ENCODE results near the gene UNC5A. TPM values are rescaled to one million over a fixed set of nuclear protein-coding genes. Genes with fewer than 3 reads are reported as not detected.

UNC5A gene
- total and polyA plus RNA-seq, 9 of the 15 experiments (the other 6 are each of a cell fraction or from before 2014, with no cell fraction given) = not detected

DNA sequence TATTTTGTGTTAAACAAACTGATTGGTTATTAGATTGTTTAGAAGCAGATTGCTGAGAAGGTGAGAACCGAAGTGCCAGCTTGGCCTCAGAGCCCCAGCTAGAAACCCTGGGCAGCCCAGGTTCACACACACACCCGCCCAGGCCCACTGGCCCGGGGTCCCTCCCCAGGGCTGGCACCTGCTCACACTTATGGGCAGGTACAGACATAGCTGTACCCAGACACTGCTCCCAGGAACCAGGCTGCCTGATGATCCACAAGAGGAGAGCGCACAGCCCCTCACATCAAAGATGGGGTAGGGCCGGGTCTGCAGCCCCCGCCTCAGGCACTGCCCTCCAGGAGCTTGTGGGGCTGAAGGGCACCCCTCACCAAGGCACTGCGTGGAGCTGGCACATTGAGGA, 55.6 kb downstream of the UNC5A start:
- Histone ChIP-seq H3K36me3 (ENCODE audit: control insufficient read depth, insufficient read depth, low read length) (no peaks in the 10 kb centered on the region), H3K4me1 (replicated peaks in 1 of 2; ENCODE audit: control insufficient read depth in 2 of 2, insufficient read depth in 2 of 2, low read length in 2 of 2) (peaks cover 5 to 59% of the 10 kb centered on the region in 2 experiments; a peak in 4 of 5 replicates), H3K9ac (ENCODE audit: insufficient read depth in 1 of 2, low read depth in 2 of 2, low read length in 2 of 2) (no peak overlapping the region), H3K27me3 (ENCODE audit: control insufficient read depth in 2 of 2, insufficient read depth in 2 of 2, low read length in 2 of 2) (peaks cover 33 to 85% of the 10 kb centered on the region in 2 experiments), H3K9me1 (ENCODE audit: control insufficient read depth, insufficient read depth, low read length) (no peaks in the 10 kb centered on the region), H3K4me2 (ENCODE audit: insufficient read depth, low read length) (no peak overlapping the region), H3K79me2 (ENCODE audit: control insufficient read depth, insufficient read depth, low read length) (no peaks in the 10 kb centered on the region), H2AFZ (ENCODE audit: low read depth, low read length) (no peak overlapping the region), H3K4me3 (no peak overlapping the region), H3K27ac (ENCODE audit: extremely low read depth, low read depth, low read length) (no peak overlapping the region), H3K9me3 (replicated peaks; ENCODE audit: control insufficient read depth, insufficient read depth, low read depth, low read length) (no peaks in the 10 kb centered on the region), H4K20me1 (replicated peaks; ENCODE audit: control insufficient read depth, insufficient read depth, low read length) (peaks cover 34% of the 10 kb centered on the region)
- intact Hi-C loops (cut with micrococcal nuclease) (no loop called here), in situ Hi-C loops (cut with MboI) (no loop called here)
- ATAC-seq (no peak), DNase-seq (ENCODE audit: extremely low read depth in 1 of 4, low spot score in 3 of 4) (no peak), FAIRE-seq (no peak)
- BruUV-seq (replicated peaks) = no TSS peak
- 7% methylated on average over 7 of the region's 7 CpGs for WGBS (ENCODE audit: insufficient coverage, low coverage, missing lambda C conversion rate)
- ChIA-PET CTCF (ENCODE audit: low intra/inter-chr PET ratio) (no interaction called here), POLR2A (interaction anchor here (1.2 kb wide), 1 partner anchor 14 kb away, joined by 3 read pairs; no protein-coding TSS in a partner anchor)
- TF ChIP-seq, protein P1, sequence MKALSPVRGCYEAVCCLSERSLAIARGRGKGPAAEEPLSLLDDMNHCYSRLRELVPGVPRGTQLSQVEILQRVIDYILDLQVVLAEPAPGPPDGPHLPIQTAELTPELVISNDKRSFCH (CRISPR knock-in tag; IDR thresholded peaks at IDR 0.05) = no peak
- TF ChIP-seq, protein P1 (tag; IDR thresholded peaks at IDR 0.05) = no peak
- TF ChIP-seq COPS2 (conservative IDR thresholded peaks at IDR 0.05) (no peak), PRPF4 (IDR thresholded peaks at IDR 0.05; ENCODE audit: insufficient read depth, low read depth, low read length, poor library complexity, severe bottlenecking) (no peak), ARHGAP35 (IDR thresholded peaks at IDR 0.05; ENCODE audit: partially characterized antibody) (no peak), TOE1 (IDR thresholded peaks at IDR 0.05; ENCODE audit: borderline replicate concordance) (no peak), TOE1 (CRISPR knock-in tag; IDR thresholded peaks at IDR 0.05; ENCODE audit: borderline replicate concordance, low read depth) (no peak), BMI1 (IDR thresholded peaks at IDR 0.05; ENCODE audit: low read length) (no peak), ZNF644 (tag; IDR thresholded peaks at IDR 0.05; ENCODE audit: low read depth) (no peak)
